HG03280 (cell line): ENCODE data around the gene ACSF3.

Experiments
- ATAC-seq: cut with Tn5 transposase; IDR thresholded peaks from one replicate; pipeline ENCODE4 v1.9.1; 2021; ENCODE audit warnings: mild to moderate bottlenecking, moderate library complexity; ENCODE audit not compliant: unreplicated experiment

The ACSF3 gene

DNA sequence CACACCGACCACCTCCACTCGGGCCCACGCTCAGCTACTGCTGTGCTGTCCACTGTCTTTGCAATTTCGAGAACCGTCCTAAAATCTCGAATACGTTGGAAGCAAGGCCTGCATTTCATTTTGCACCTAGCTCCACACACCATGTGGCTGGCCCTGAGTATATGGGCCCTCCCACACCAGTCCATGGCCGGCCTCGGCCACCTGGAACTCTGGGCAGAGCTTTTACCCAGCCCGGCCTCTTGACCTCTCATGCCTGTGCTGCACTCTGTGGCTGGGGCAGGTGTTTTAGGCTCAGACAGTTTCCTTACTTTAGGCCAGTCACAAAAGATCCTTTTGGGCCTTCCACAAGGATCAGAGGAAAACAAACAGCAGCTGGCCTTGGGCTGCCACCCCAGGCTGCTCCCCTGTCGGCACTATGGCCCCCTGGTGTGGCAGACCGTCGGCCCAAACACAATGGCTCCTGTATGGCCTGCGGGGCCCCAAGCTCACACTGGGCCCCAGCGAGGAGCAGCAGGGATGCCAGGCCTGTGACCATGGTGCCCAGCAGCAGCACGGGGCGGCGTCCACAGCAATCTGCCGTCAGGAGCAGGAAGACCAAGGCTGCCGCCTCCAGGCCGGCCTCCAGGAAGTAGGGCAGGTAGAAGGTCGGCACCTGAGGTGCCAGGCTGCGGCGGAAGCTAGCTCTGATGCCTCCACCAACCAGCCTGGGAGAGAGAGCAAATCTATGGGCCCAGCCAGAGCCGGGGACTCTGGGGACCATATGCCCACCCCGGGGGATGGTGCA lies 104.2 kb downstream of the ACSF3 start:
- ATAC-seq: no peak

DNA sequence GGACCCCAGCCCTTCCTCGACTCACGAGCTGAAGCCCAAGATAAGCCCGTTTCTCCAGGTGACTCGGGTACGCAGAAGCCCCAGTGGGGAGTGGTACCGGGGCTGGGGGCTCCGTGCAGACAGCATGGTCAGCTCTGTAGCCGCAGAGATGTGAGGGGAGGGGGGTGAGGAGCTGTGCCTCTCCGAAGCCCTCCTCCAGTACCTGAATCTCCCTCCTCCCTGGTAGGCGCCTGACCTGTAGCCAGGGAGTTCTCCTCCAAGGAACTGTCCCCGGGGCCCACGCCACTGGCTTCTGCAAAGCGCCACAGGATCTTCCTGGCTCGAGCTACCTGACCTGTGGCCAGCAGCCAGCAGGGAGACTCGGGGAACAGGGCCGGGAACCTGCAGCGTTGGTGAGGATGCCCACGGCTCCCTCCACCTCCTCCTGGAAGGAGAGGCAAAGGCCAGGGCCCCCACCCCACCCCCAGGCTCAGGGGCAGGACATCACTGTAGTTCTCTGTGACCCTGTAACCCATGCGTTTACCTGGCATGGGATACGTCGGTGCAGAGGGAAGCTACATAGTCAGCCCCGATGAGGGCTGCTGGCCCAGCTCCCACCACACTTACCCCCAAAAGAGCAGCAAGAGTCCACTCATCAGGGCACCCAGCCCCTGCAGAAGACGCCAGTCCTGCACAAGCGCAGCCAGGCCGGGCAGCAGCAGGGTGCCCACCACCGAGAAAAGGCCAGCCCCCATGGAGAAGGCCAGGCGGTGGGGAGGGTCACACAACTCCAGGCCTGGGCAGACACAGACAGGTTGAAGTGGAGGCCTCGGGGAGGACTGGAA lies 105.0 kb downstream of the ACSF3 start:
- no peak for ATAC-seq

- no peak for ATAC-seq
Measured at GRCh38 chr16:89199241-89200123, 105.8 kb downstream of the ACSF3 start.

DNA sequence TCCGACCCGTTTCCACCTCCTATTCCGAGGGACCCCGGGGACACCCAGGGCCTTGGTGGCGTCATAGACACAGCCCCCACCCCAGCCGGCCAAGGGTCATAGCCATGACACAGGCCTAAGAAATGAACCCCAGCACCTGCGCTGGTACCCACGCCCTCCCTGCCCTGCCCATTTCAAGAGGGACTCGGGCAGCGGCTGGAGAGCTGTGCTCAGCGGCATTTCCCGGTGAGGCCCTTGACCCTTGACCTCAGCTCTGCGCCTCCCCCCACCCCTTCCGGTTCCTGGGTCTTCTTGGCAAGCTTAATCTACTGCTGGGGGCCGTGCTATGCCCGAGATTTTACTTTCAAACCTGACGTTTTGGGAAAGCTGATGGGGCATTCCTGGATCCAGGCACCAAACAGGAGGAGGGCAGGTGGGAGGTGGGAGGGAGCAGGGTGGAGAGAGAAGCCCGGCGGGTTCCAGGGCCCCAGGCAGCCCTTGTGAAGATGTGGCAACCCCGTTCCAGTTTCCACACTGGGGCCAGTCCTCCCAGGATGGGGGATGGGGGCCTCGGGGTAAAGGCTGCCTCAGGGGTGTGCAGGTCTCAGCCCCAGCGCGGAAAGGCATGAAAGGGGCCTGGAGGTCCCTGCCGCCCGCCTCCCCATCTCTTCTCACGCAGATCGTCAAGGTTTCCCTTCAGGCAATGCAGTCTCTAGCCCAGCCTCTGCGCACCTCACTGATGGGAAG lies 106.6 kb downstream of the ACSF3 start, which contains the start of gene SLC22A31:
TSS of gene SLC22A31 (minus strand) at position 414 of the 726 bp plus-strand sequence. CDS start at position 378, 36 bp downstream.
- ATAC-seq: no peak

DNA sequence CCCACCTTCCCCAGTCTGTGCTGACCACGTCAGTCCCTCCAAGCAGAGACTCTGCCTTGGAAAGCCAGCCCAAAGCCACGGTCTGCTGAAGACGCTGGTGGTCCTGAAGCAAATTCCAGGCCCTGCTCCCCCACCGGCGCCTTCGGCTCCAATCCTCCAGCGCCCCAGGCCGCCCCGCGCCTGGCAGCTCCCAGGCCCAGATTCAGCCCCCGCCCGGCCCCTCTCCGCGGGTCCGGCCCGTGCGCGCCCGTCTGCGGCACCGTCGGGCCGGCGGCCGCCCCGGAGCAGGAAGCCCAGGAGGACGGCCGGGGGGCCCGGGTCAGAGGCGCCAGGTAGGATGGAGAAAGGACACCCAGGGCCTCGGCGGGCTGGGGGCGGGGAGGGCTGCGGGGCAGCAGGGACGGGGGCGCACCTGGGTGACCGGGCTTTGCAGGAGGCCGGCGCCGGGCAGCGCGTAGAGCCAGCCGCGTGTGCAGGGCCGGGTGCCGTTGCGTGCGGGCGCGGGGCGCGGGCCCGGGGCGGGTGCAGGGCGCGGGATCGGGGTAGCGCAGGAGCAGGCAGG lies 107.3 kb downstream of the ACSF3 start:
- no peak for ATAC-seq

GRCh38 chr16:89201439-89202377 lies 108.1 kb downstream of the ACSF3 start:
- ATAC-seq: no peak

- no peak for ATAC-seq
Measured at GRCh38 chr16:89202422-89203215, 109.0 kb downstream of the ACSF3 start.
